Upper lobe of left lung (tissue), 4 donors: ENCODE results near the gene IRF3.

Experiments
- EP300 ChIP-seq, 4 donors: sonication (generic); formaldehyde crosslinking; IDR thresholded peaks; one replicate each; pipeline ENCODE4 v1.5.1; 2017; ENCODE audit warnings: antibody characterized with exemption in 4 of 4, control low read depth in 2 of 4
- POLR2AphosphoS5 ChIP-seq, 2 donors: sonication (generic); formaldehyde crosslinking; IDR thresholded peaks; one replicate each; pipeline ENCODE4 v1.5.1; 2017; ENCODE audit warnings: antibody characterized with exemption in 2 of 2
- TF ChIP-seq, protein P1 (sequence below), 6 experiments: fragments of 450-650 bp in 4 of 6; fragments of 200-600 bp in 2 of 6; sonication (generic) in 2 of 6; IDR thresholded peaks; one replicate each; pipeline ENCODE4 v1.5.1; 2016 to 2019; ENCODE audit warnings: antibody characterized with exemption in 6 of 6

DNA sequence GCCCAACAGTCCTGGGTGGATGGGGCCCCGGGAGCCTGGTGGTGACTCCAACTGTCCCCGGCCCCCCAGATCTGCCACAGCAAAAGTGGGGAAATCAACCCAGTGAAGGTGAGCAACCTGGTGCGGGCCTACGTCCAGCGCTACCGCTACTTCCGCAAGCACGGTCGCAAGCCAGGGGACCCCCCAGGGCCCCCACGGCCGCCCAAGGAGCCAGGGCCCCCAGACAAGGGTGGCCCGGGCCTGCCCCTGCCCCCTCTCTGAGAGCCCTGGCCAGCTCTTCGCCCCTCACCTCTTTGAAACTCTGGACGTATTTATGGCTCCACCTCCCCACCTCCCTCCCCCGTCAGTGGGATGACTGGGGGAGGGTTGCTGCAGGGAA is 7.5 kb downstream of the IRF3 start:
- TF ChIP-seq EP300 (IDR thresholded peaks at IDR 0.05): no peak
- TF ChIP-seq, protein P1, sequence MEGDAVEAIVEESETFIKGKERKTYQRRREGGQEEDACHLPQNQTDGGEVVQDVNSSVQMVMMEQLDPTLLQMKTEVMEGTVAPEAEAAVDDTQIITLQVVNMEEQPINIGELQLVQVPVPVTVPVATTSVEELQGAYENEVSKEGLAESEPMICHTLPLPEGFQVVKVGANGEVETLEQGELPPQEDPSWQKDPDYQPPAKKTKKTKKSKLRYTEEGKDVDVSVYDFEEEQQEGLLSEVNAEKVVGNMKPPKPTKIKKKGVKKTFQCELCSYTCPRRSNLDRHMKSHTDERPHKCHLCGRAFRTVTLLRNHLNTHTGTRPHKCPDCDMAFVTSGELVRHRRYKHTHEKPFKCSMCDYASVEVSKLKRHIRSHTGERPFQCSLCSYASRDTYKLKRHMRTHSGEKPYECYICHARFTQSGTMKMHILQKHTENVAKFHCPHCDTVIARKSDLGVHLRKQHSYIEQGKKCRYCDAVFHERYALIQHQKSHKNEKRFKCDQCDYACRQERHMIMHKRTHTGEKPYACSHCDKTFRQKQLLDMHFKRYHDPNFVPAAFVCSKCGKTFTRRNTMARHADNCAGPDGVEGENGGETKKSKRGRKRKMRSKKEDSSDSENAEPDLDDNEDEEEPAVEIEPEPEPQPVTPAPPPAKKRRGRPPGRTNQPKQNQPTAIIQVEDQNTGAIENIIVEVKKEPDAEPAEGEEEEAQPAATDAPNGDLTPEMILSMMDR (IDR thresholded peaks at IDR 0.05): no peak
- TF ChIP-seq POLR2AphosphoS5 (IDR thresholded peaks at IDR 0.05): no peak
